HG03103 (cell line): ENCODE results near the gene PTK7.

Experiments
- ATAC-seq: cut with Tn5 transposase; IDR thresholded peaks from one replicate; pipeline ENCODE4 v1.9.1; 2021; ENCODE audit warnings: low read depth; ENCODE audit not compliant: unreplicated experiment

Gene PTK7

GRCh38 chr6:43196337-43196736, 120.2 kb downstream of the PTK7 start:
- no peak for ATAC-seq

- no peak for ATAC-seq
Measured at GRCh38 chr6:43199912-43200311, 123.8 kb downstream of the PTK7 start.

- ATAC-seq, result no peak
Measured at GRCh38 chr6:43200541-43200940, 124.4 kb downstream of the PTK7 start.

- ATAC-seq, result no peak
Measured at GRCh38 chr6:43202451-43202850, 126.3 kb downstream of the PTK7 start.

GRCh38 chr6:43203029-43203717, 127.1 kb downstream of the PTK7 start:
- no peak for ATAC-seq

GRCh38 chr6:43203718-43204095, 127.6 kb downstream of the PTK7 start:
- no peak for ATAC-seq

GRCh38 chr6:43204271-43205105, 128.4 kb downstream of the PTK7 start:
- ATAC-seq, result no peak

- no peak for ATAC-seq
Measured at GRCh38 chr6:43205849-43206248, 129.7 kb downstream of the PTK7 start.

GRCh38 chr6:43207286-43207685, 131.2 kb downstream of the PTK7 start:
- no peak for ATAC-seq
